ENCODE measurements around the gene PNKP. TPM values are rescaled to one million over a fixed set of nuclear protein-coding genes. Genes with fewer than 3 reads are reported as not detected.

Gene PNKP
- total and polyA plus RNA-seq, 2 of the 8 experiments (the other 6 are each of a cell fraction or from before 2014, with no cell fraction given), result 45.8 to 105 TPM

- TF ChIP-seq CBX5 (IDR thresholded peaks at IDR 0.05; ENCODE audit: low read depth, low read length), result no peak
These were observed 34.8 kb downstream of the PNKP start (continued) for GRCh38 chr19:49832556-49832955.

Measured in H1 (cell line).